WERI-Rb-1 (cell line): Measurements from ENCODE around the gene ATXN7L1.

Source experiments
- DNase-seq: peaks from one replicate; pipeline ENCODE4 v3.0.0-alpha.2; 2020
- H3K27ac ChIP-seq: fragments of 250-450 bp; sonication (Bioruptor Pico); 2 replicates; pipeline ENCODE4 v1.5.1; 2020; ENCODE audit warnings: mild to moderate bottlenecking, moderate library complexity
- H3K27me3 ChIP-seq: fragments of 250-450 bp; sonication (Bioruptor Pico); 2 replicates; pipeline ENCODE4 v1.5.1; 2021; ENCODE audit warnings: mild to moderate bottlenecking, low read depth, moderate library complexity; ENCODE audit not compliant: insufficient read depth, severe bottlenecking
- H3K36me3 ChIP-seq: fragments of 250-450 bp; sonication (Bioruptor Pico); 2 replicates; pipeline ENCODE4 v1.5.1; 2020; ENCODE audit warnings: mild to moderate bottlenecking, moderate library complexity
- H3K4me3 ChIP-seq: 2 replicates; pipeline ENCODE4 v1.5.1; 2011; ENCODE audit warnings: low read depth, mild to moderate bottlenecking, control low read depth, low read length
- H3K9me3 ChIP-seq: fragments of 250-450 bp; sonication (Bioruptor Pico); 2 replicates; pipeline ENCODE4 v1.5.1; 2021; ENCODE audit warnings: mild to moderate bottlenecking, moderate library complexity; ENCODE audit not compliant: severe bottlenecking
- CTCF ChIP-seq: IDR thresholded peaks from 2 replicates; pipeline ENCODE4 v1.5.1; 2011; ENCODE audit warnings: low read depth, mild to moderate bottlenecking, control low read depth, inconsistent platforms, low read length

The ATXN7L1 gene

GRCh38 chr7:105728028-105728427, 148.4 kb downstream of the ATXN7L1 start:
- TF ChIP-seq CTCF: no peak
- Histone ChIP-seq H3K9me3 (no peaks in the 10 kb centered on the region), H3K36me3 (no peaks in the 10 kb centered on the region), H3K27me3 (no peaks in the 10 kb centered on the region), H3K27ac (no peak overlapping the region), H3K4me3 (no peak overlapping the region)
- DNase-seq: no peak

- no peaks in the 10 kb centered on the region for H3K36me3 ChIP-seq
- H3K9me3 ChIP-seq: no peaks in the 10 kb centered on the region
- H3K27ac ChIP-seq: no peak overlapping the region
- TF ChIP-seq CTCF: no peak
- H3K4me3 ChIP-seq: no peak overlapping the region
- DNase-seq: no peak
- no peaks in the 10 kb centered on the region for H3K27me3 ChIP-seq
Observed at GRCh38 chr7:105724688-105725087, 151.7 kb downstream of the ATXN7L1 start.

- Histone ChIP-seq H3K27me3 (no peaks in the 10 kb centered on the region), H3K4me3 (no peak overlapping the region), H3K36me3 (no peaks in the 10 kb centered on the region), H3K9me3 (no peaks in the 10 kb centered on the region), H3K27ac (peak overlapping the region; percentile 70)
- DNase-seq: peak; percentile 82
- TF ChIP-seq CTCF: 0 out of 2 replicates have a peak, but pooled peaks have one; percentile 3
Observed at GRCh38 chr7:105723572-105723971, 152.8 kb downstream of the ATXN7L1 start.

- Histone ChIP-seq H3K9me3 (no peaks in the 10 kb centered on the region), H3K4me3 (no peak overlapping the region), H3K27me3 (no peaks in the 10 kb centered on the region), H3K36me3 (no peaks in the 10 kb centered on the region), H3K27ac (no peak overlapping the region)
- DNase-seq: no peak
- no peak for TF ChIP-seq CTCF
Observed at GRCh38 chr7:105721571-105722104, 154.8 kb downstream of the ATXN7L1 start.

GRCh38 chr7:105719919-105720318, 156.5 kb downstream of the ATXN7L1 start:
- no peak for DNase-seq
- no peaks in the 10 kb centered on the region for H3K27me3 ChIP-seq
- H3K27ac ChIP-seq: no peak overlapping the region
- H3K4me3 ChIP-seq: no peak overlapping the region
- H3K9me3 ChIP-seq: no peaks in the 10 kb centered on the region
- TF ChIP-seq CTCF: no peak
- no peaks in the 10 kb centered on the region for H3K36me3 ChIP-seq

- H3K27me3 ChIP-seq: no peaks in the 10 kb centered on the region
- no peak for DNase-seq
- no peaks in the 10 kb centered on the region for H3K9me3 ChIP-seq
- TF ChIP-seq CTCF: no peak
- no peak overlapping the region for H3K27ac ChIP-seq
- no peaks in the 10 kb centered on the region for H3K36me3 ChIP-seq
- H3K4me3 ChIP-seq: no peak overlapping the region
Observed at GRCh38 chr7:105719395-105719794, 157.0 kb downstream of the ATXN7L1 start.
